ENCODE measurements around the gene HBEGF. TPM values are rescaled to one million over a fixed set of nuclear protein-coding genes. Genes with fewer than 3 reads are reported as not detected.
A peak's percentile ranks its signal among the peaks of the same experiment; 100 is the strongest.

HBEGF gene
- total and polyA plus RNA-seq, 2 experiments from 2014 or later: 2.2 to 2.9 TPM

GRCh38 chr5:140362875-140363630, 16.6 kb upstream of the HBEGF start:
- Histone ChIP-seq H3K4me2 (peak overlapping the region; percentile 84), H3K27me3 (ENCODE audit: insufficient read depth) (peaks cover 11% of the 10 kb centered on the region; the same call in 1 of the 2 replicates), H3K4me3 (peak overlapping the region; percentile 64), H2AFZ (peak overlapping the region; percentile 100), H3K79me2 (replicated peaks; ENCODE audit: insufficient read depth) (no peaks in the 10 kb centered on the region), H4K20me1 (replicated peaks; ENCODE audit: insufficient read depth) (no peaks in the 10 kb centered on the region), H3K27ac (ENCODE audit: low read depth) (no peak overlapping the region), H3K4me1 (ENCODE audit: insufficient read depth) (no peaks in the 10 kb centered on the region), H3F3A (replicated peaks; ENCODE audit: low read depth) (no peaks in the 10 kb centered on the region), H3K9me2 (ENCODE audit: insufficient read depth) (0 out of 2 replicates have a peak, but pooled peaks cover 2% of the 10 kb centered on the region), H3K36me3 (ENCODE audit: insufficient read depth) (no peaks in the 10 kb centered on the region)
- DNase-seq (ENCODE audit: low spot score) (peak; percentile 96), ATAC-seq (peak; percentile 88)
- no peaks in the 10 kb centered on the region for H3K36me3 Mint-ChIP-seq (ENCODE audit: low read depth)
- H3K4me3 Mint-ChIP-seq: peak overlapping the region; percentile 79
- H3K27ac Mint-ChIP-seq: peak overlapping the region; percentile 42; the same call in 1 of the 2 replicates
- TF ChIP-seq ZNF114 (CRISPR knock-in tag; IDR thresholded peaks at IDR 0.05) (no peak), ZNF331 (CRISPR knock-in tag; IDR thresholded peaks at IDR 0.05; ENCODE audit: low read depth) (0 out of 2 replicates have a peak, but pooled peaks have one; percentile 13), POLR2AphosphoS5 (IDR thresholded peaks at IDR 0.05; ENCODE audit: low read depth) (peak; percentile 54), NANOG (IDR thresholded peaks at IDR 0.05; ENCODE audit: borderline replicate concordance) (no peak), STAT1 (IDR thresholded peaks at IDR 0.05; ENCODE audit: unreplicated experiment) (no peak), CREB1 (CRISPR knock-in tag; IDR thresholded peaks at IDR 0.05; ENCODE audit: low read depth) (peak; percentile 48; the same call in 1 of the 2 replicates), EZH2 (IDR thresholded peaks at IDR 0.05; ENCODE audit: low read depth, unreplicated experiment) (no peak), CTCF (conservative IDR thresholded peaks at IDR 0.05; ENCODE audit: low read depth in 2 of 2) (peak; percentile 88 to 99), JUNB (IDR thresholded peaks at IDR 0.05; ENCODE audit: unreplicated experiment) (peak; percentile 43), EZH2phosphoT487 (IDR thresholded peaks at IDR 0.05; ENCODE audit: unreplicated experiment) (no peak)
- TF ChIP-seq, protein P1, sequence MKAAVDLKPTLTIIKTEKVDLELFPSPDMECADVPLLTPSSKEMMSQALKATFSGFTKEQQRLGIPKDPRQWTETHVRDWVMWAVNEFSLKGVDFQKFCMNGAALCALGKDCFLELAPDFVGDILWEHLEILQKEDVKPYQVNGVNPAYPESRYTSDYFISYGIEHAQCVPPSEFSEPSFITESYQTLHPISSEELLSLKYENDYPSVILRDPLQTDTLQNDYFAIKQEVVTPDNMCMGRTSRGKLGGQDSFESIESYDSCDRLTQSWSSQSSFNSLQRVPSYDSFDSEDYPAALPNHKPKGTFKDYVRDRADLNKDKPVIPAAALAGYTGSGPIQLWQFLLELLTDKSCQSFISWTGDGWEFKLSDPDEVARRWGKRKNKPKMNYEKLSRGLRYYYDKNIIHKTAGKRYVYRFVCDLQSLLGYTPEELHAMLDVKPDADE (IDR thresholded peaks at IDR 0.05): no peak
- TF ChIP-seq, protein P2, sequence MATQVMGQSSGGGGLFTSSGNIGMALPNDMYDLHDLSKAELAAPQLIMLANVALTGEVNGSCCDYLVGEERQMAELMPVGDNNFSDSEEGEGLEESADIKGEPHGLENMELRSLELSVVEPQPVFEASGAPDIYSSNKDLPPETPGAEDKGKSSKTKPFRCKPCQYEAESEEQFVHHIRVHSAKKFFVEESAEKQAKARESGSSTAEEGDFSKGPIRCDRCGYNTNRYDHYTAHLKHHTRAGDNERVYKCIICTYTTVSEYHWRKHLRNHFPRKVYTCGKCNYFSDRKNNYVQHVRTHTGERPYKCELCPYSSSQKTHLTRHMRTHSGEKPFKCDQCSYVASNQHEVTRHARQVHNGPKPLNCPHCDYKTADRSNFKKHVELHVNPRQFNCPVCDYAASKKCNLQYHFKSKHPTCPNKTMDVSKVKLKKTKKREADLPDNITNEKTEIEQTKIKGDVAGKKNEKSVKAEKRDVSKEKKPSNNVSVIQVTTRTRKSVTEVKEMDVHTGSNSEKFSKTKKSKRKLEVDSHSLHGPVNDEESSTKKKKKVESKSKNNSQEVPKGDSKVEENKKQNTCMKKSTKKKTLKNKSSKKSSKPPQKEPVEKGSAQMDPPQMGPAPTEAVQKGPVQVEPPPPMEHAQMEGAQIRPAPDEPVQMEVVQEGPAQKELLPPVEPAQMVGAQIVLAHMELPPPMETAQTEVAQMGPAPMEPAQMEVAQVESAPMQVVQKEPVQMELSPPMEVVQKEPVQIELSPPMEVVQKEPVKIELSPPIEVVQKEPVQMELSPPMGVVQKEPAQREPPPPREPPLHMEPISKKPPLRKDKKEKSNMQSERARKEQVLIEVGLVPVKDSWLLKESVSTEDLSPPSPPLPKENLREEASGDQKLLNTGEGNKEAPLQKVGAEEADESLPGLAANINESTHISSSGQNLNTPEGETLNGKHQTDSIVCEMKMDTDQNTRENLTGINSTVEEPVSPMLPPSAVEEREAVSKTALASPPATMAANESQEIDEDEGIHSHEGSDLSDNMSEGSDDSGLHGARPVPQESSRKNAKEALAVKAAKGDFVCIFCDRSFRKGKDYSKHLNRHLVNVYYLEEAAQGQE (IDR thresholded peaks at IDR 0.05; ENCODE audit: unreplicated experiment): no peak
- TF ChIP-seq, protein P3, sequence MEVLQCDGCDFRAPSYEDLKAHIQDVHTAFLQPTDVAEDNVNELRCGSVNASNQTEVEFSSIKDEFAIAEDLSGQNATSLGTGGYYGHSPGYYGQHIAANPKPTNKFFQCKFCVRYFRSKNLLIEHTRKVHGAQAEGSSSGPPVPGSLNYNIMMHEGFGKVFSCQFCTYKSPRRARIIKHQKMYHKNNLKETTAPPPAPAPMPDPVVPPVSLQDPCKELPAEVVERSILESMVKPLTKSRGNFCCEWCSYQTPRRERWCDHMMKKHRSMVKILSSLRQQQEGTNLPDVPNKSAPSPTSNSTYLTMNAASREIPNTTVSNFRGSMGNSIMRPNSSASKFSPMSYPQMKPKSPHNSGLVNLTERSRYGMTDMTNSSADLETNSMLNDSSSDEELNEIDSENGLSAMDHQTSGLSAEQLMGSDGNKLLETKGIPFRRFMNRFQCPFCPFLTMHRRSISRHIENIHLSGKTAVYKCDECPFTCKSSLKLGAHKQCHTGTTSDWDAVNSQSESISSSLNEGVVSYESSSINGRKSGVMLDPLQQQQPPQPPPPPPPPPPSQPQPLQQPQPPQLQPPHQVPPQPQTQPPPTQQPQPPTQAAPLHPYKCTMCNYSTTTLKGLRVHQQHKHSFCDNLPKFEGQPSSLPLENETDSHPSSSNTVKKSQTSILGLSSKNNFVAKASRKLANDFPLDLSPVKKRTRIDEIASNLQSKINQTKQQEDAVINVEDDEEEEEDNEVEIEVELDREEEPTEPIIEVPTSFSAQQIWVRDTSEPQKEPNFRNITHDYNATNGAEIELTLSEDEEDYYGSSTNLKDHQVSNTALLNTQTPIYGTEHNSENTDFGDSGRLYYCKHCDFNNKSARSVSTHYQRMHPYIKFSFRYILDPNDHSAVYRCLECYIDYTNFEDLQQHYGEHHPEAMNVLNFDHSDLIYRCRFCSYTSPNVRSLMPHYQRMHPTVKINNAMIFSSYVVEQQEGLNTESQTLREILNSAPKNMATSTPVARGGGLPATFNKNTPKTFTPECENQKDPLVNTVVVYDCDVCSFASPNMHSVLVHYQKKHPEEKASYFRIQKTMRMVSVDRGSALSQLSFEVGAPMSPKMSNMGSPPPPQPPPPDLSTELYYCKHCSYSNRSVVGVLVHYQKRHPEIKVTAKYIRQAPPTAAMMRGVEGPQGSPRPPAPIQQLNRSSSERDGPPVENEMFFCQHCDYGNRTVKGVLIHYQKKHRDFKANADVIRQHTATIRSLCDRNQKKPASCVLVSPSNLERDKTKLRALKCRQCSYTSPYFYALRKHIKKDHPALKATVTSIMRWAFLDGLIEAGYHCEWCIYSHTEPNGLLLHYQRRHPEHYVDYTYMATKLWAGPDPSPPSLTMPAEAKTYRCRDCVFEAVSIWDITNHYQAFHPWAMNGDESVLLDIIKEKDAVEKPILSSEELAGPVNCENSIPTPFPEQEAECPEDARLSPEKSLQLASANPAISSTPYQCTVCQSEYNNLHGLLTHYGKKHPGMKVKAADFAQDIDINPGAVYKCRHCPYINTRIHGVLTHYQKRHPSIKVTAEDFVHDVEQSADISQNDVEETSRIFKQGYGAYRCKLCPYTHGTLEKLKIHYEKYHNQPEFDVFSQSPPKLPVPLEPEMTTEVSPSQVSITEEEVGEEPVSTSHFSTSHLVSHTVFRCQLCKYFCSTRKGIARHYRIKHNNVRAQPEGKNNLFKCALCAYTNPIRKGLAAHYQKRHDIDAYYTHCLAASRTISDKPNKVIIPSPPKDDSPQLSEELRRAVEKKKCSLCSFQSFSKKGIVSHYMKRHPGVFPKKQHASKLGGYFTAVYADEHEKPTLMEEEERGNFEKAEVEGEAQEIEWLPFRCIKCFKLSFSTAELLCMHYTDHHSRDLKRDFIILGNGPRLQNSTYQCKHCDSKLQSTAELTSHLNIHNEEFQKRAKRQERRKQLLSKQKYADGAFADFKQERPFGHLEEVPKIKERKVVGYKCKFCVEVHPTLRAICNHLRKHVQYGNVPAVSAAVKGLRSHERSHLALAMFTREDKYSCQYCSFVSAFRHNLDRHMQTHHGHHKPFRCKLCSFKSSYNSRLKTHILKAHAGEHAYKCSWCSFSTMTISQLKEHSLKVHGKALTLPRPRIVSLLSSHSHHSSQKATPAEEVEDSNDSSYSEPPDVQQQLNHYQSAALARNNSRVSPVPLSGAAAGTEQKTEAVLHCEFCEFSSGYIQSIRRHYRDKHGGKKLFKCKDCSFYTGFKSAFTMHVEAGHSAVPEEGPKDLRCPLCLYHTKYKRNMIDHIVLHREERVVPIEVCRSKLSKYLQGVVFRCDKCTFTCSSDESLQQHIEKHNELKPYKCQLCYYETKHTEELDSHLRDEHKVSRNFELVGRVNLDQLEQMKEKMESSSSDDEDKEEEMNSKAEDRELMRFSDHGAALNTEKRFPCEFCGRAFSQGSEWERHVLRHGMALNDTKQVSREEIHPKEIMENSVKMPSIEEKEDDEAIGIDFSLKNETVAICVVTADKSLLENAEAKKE (CRISPR knock-in tag; IDR thresholded peaks at IDR 0.05): peak; percentile 85
- peaks cover 19% of the 10 kb centered on the region for H3K27me3 Mint-ChIP-seq (ENCODE audit: insufficient read depth, low read depth, poor library complexity)
- H3K9me3 Mint-ChIP-seq: no peaks in the 10 kb centered on the region
- peaks cover 8% of the 10 kb centered on the region; the same call in 1 of the 3 replicates for H3K4me1 Mint-ChIP-seq

All from GM23338 (cell line).